Measurements from ENCODE around the gene ACSM4.
"Not testable (repeated sequence)": the region's sequence is repeated elsewhere in the genome, so short reads cannot be mapped to it uniquely, and the experiment has no call there.

ACSM4 gene

GRCh38 chr12:7297865-7298264, 6.0 kb upstream of the ACSM4 start:
- Histone ChIP-seq H3K4me1 (ENCODE audit: insufficient read depth, low read length) (no peaks in the 10 kb centered on the region), H3K9me3 (ENCODE audit: low read length) (no peaks in the 10 kb centered on the region), H3K27me3 (ENCODE audit: insufficient read depth, low read length) (no peaks in the 10 kb centered on the region), H2AFZ (ENCODE audit: low read depth, low read length) (no peak overlapping the region), H3K4me3 (ENCODE audit: low read length) (no peak overlapping the region), H3K36me3 (ENCODE audit: insufficient read depth, low read length) (no peaks in the 10 kb centered on the region)

- H3K36me3 ChIP-seq (ENCODE audit: insufficient read depth, low read length), result no peaks in the 10 kb centered on the region
- H3K9me3 ChIP-seq (ENCODE audit: low read length), result no peaks in the 10 kb centered on the region
- H3K27me3 ChIP-seq (ENCODE audit: insufficient read depth, low read length), result no peaks in the 10 kb centered on the region
These were observed 1.4 kb upstream of the ACSM4 start for GRCh38 chr12:7302266-7302986.

GRCh38 chr12:7303230-7303629, 642 bp upstream of the ACSM4 start:
- no peak overlapping the region for H3K4me3 ChIP-seq (ENCODE audit: low read length)
- H3K36me3 ChIP-seq (ENCODE audit: insufficient read depth, low read length), result no peaks in the 10 kb centered on the region
- H3K9me3 ChIP-seq (ENCODE audit: low read length), result no peaks in the 10 kb centered on the region
- no peaks in the 10 kb centered on the region for H3K4me1 ChIP-seq (ENCODE audit: insufficient read depth, low read length)
- H3K27me3 ChIP-seq (ENCODE audit: insufficient read depth, low read length), result no peaks in the 10 kb centered on the region
- H2AFZ ChIP-seq (ENCODE audit: low read depth, low read length), result no peak overlapping the region

More at GRCh38 chr12:7302266-7302986, 1.4 kb upstream of the ACSM4 start:
- no peak overlapping the region for H3K4me3 ChIP-seq (ENCODE audit: low read length)
- H2AFZ ChIP-seq (ENCODE audit: low read depth, low read length), result no peak overlapping the region
- H3K4me1 ChIP-seq (ENCODE audit: insufficient read depth, low read length), result no peaks in the 10 kb centered on the region

DNA sequence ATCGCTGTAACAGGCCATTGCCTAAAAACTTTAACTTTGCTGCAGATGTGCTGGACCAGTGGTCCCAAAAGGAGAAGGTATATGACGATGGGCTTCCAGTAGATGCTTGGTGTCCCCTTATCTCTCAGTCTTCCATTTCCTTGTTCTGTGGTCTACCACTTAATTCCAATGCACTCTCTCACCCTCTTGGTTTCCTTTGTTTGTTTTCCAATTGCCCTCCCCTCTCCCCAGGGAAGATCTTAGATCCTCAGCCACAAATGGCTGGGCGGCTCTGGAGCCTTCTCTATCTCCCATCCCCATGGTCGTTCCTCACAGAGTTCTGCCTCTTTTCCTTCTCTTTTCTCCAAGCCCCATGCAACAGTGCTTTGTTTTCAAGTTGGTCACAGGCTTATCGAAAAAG, 584 bp downstream of the ACSM4 start:
- Histone ChIP-seq H3K4me3 (ENCODE audit: low read length) (no peak overlapping the region), H3K4me1 (ENCODE audit: insufficient read depth, low read length) (no peaks in the 10 kb centered on the region), H3K9me3 (ENCODE audit: low read length) (no peaks in the 10 kb centered on the region), H2AFZ (ENCODE audit: low read depth, low read length) (no peak overlapping the region), H3K36me3 (ENCODE audit: insufficient read depth, low read length) (no peaks in the 10 kb centered on the region), H3K27me3 (ENCODE audit: insufficient read depth, low read length) (no peaks in the 10 kb centered on the region)

GRCh38 chr12:7310070-7310469, 6.2 kb downstream of the ACSM4 start:
- H3K36me3 ChIP-seq (ENCODE audit: insufficient read depth, low read length), result no peaks in the 10 kb centered on the region
- H3K9me3 ChIP-seq (ENCODE audit: low read length), result no peaks in the 10 kb centered on the region
- no peaks in the 10 kb centered on the region for H3K27me3 ChIP-seq (ENCODE audit: insufficient read depth, low read length)
- no peak overlapping the region for H3K4me3 ChIP-seq (ENCODE audit: low read length)
- no peak overlapping the region for H2AFZ ChIP-seq (ENCODE audit: low read depth, low read length)
- no peaks in the 10 kb centered on the region for H3K4me1 ChIP-seq (ENCODE audit: insufficient read depth, low read length)

- no peaks in the 10 kb centered on the region for H3K9me3 ChIP-seq (ENCODE audit: low read length)
- no peak overlapping the region for H2AFZ ChIP-seq (ENCODE audit: low read depth, low read length)
- no peaks in the 10 kb centered on the region for H3K27me3 ChIP-seq (ENCODE audit: insufficient read depth, low read length)
- no peak overlapping the region for H3K4me3 ChIP-seq (ENCODE audit: low read length)
- H3K4me1 ChIP-seq (ENCODE audit: insufficient read depth, low read length), result no peaks in the 10 kb centered on the region
- H3K36me3 ChIP-seq (ENCODE audit: insufficient read depth, low read length), result no peaks in the 10 kb centered on the region
These were observed 16.1 kb downstream of the ACSM4 start for GRCh38 chr12:7319930-7320329.

GRCh38 chr12:7321624-7322023, 17.8 kb downstream of the ACSM4 start:
- no peaks in the 10 kb centered on the region for H3K4me1 ChIP-seq (ENCODE audit: insufficient read depth, low read length)
- no peak overlapping the region for H2AFZ ChIP-seq (ENCODE audit: low read depth, low read length)
- no peaks in the 10 kb centered on the region for H3K9me3 ChIP-seq (ENCODE audit: low read length)
- no peaks in the 10 kb centered on the region for H3K27me3 ChIP-seq (ENCODE audit: insufficient read depth, low read length)
- no peaks in the 10 kb centered on the region for H3K36me3 ChIP-seq (ENCODE audit: insufficient read depth, low read length)
- no peak overlapping the region for H3K4me3 ChIP-seq (ENCODE audit: low read length)

DNA sequence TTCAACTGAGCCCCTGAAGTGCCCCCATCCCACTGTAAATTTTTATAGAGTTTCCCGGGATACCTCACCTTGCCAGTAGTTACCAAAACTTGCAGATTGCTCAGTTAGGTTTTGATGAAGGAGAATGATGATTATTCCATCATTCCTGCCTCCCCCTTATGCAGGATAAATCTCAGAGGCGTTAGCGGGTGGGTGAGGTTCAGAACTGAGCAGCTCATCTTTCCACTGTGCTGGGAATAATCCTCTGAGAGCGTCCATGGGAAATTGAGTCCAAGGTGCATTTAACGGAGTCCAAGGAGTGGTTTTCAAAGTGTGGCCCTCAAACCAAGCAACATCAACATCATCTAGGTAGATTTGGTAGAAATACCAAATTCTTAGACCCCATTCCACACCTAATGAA, 18.7 kb downstream of the ACSM4 start:
- no peaks in the 10 kb centered on the region for H3K27me3 ChIP-seq (ENCODE audit: insufficient read depth, low read length)
- H3K9me3 ChIP-seq (ENCODE audit: low read length), result no peaks in the 10 kb centered on the region
- no peak overlapping the region for H3K4me3 ChIP-seq (ENCODE audit: low read length)

GRCh38 chr12:7324176-7324575, 20.3 kb downstream of the ACSM4 start:
- Histone ChIP-seq H3K4me1 (ENCODE audit: insufficient read depth, low read length) (no peaks in the 10 kb centered on the region), H3K4me3 (ENCODE audit: low read length) (no peak overlapping the region), H2AFZ (ENCODE audit: low read depth, low read length) (no peak overlapping the region), H3K9me3 (ENCODE audit: low read length) (no peaks in the 10 kb centered on the region), H3K36me3 (ENCODE audit: insufficient read depth, low read length) (no peaks in the 10 kb centered on the region), H3K27me3 (ENCODE audit: insufficient read depth, low read length) (no peaks in the 10 kb centered on the region)

More for the DNA sequence above, 18.7 kb downstream of the ACSM4 start:
- Histone ChIP-seq H2AFZ (ENCODE audit: low read depth, low read length) (no peak overlapping the region), H3K36me3 (ENCODE audit: insufficient read depth, low read length) (no peaks in the 10 kb centered on the region), H3K4me1 (ENCODE audit: insufficient read depth, low read length) (no peaks in the 10 kb centered on the region)

GRCh38 chr12:7327918-7328317, 24.0 kb downstream of the ACSM4 start:
- Histone ChIP-seq H3K4me3 (ENCODE audit: low read length) (no peak overlapping the region), H3K9me3 (ENCODE audit: low read length) (peaks cover 1% of the 10 kb centered on the region), H3K27me3 (ENCODE audit: insufficient read depth, low read length) (no peaks in the 10 kb centered on the region), H3K36me3 (ENCODE audit: insufficient read depth, low read length) (no peaks in the 10 kb centered on the region), H3K4me1 (ENCODE audit: insufficient read depth, low read length) (no peaks in the 10 kb centered on the region), H2AFZ (ENCODE audit: low read depth, low read length) (no peak overlapping the region)

DNA sequence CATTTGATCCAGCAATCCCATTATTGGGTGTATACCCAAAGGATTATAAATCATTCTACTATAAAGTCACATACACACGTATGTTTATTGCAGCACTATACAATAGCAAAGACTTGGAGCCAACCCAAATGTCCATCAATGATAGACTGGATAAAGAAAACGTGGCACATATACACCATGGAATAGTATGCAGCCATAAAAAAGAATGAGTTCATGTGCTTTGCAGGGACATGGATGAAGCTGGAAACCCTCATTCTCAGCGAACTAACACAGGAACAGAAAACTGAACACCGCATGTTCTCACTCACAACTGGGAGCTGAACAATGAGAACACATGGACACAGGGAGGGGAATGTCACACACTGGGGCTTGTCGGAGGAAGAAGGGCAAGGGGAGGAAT, 33.9 kb downstream of the ACSM4 start:
- H3K9me3 ChIP-seq (ENCODE audit: low read length); H3K36me3 ChIP-seq (ENCODE audit: insufficient read depth, low read length); H3K4me1 ChIP-seq (ENCODE audit: insufficient read depth, low read length); H3K4me3 ChIP-seq (ENCODE audit: low read length); H2AFZ ChIP-seq (ENCODE audit: low read depth, low read length); H3K27me3 ChIP-seq (ENCODE audit: insufficient read depth, low read length): not testable (repeated sequence)

DNA sequence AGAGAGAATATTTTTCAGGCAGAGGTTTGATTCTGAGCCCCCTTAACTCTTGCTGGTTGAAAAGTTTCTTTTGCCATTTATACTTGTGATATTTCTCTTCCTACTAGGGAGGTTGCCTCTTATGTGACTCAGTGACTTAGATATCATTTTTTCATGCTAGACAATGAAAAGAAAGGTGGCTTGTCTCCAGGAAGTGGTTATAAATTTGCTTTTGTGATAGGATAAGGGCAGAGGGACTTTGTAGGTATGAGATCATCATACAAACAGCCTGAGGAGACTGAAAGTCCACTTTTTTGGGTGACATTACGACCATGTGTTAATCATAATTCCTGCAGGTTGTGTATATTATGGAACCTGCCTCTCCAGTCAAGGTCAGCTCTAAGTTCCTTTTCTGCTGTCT, 35.8 kb downstream of the ACSM4 start:
- Histone ChIP-seq H2AFZ (ENCODE audit: low read depth, low read length) (no peak overlapping the region), H3K4me1 (ENCODE audit: insufficient read depth, low read length) (no peaks in the 10 kb centered on the region), H3K27me3 (ENCODE audit: insufficient read depth, low read length) (no peaks in the 10 kb centered on the region), H3K36me3 (ENCODE audit: insufficient read depth, low read length) (no peaks in the 10 kb centered on the region), H3K9me3 (ENCODE audit: low read length) (no peaks in the 10 kb centered on the region), H3K4me3 (ENCODE audit: low read length) (no peak overlapping the region)

GRCh38 chr12:7344833-7345606, 41.1 kb downstream of the ACSM4 start:
- Histone ChIP-seq H3K36me3 (ENCODE audit: insufficient read depth, low read length) (no peaks in the 10 kb centered on the region), H2AFZ (ENCODE audit: low read depth, low read length) (no peak overlapping the region), H3K4me3 (ENCODE audit: low read length) (no peak overlapping the region), H3K4me1 (ENCODE audit: insufficient read depth, low read length) (no peaks in the 10 kb centered on the region), H3K27me3 (ENCODE audit: insufficient read depth, low read length) (no peaks in the 10 kb centered on the region), H3K9me3 (ENCODE audit: low read length) (no peaks in the 10 kb centered on the region)

Data from neuron (in vitro differentiated cells).